HG02870 (cell line): ENCODE data around the gene VMAC.
"Not testable (repeated sequence)": the region's sequence is repeated elsewhere in the genome, so short reads cannot be mapped to it uniquely, and the experiment has no call there.

Experiments
- ATAC-seq: cut with Tn5 transposase; IDR thresholded peaks from one replicate; pipeline ENCODE4 v1.9.1; 2021; ENCODE audit warnings: mild to moderate bottlenecking, moderate library complexity; ENCODE audit not compliant: unreplicated experiment

Gene VMAC

GRCh38 chr19:5883157-5883873 lies 21.4 kb upstream of the VMAC start:
- ATAC-seq = not testable (repeated sequence)

- ATAC-seq = not testable (repeated sequence)
Measured at GRCh38 chr19:5884065-5884811, 20.4 kb upstream of the VMAC start.

- no peak for ATAC-seq
Measured at GRCh38 chr19:5889288-5889971, 15.2 kb upstream of the VMAC start.

GRCh38 chr19:5890099-5890498 lies 14.6 kb upstream of the VMAC start:
- ATAC-seq = no peak

GRCh38 chr19:5891572-5891937 lies 13.1 kb upstream of the VMAC start:
- no peak for ATAC-seq

GRCh38 chr19:5891938-5892771 lies 12.5 kb upstream of the VMAC start:
- ATAC-seq = no peak

- ATAC-seq = no peak
Measured at GRCh38 chr19:5892772-5893275, 11.8 kb upstream of the VMAC start.

GRCh38 chr19:5893296-5893903 lies 11.3 kb upstream of the VMAC start:
- no peak for ATAC-seq

GRCh38 chr19:5893907-5894703 lies 10.6 kb upstream of the VMAC start:
- ATAC-seq = no peak

- ATAC-seq = no peak
Measured at GRCh38 chr19:5894704-5895349, 9.8 kb upstream of the VMAC start.

- no peak for ATAC-seq
Measured at GRCh38 chr19:5895409-5895808, 9.3 kb upstream of the VMAC start.

GRCh38 chr19:5895890-5896289 lies 8.8 kb upstream of the VMAC start:
- ATAC-seq = no peak

GRCh38 chr19:5896365-5897076 lies 8.2 kb upstream of the VMAC start:
- no peak for ATAC-seq

- ATAC-seq = no peak
Measured at GRCh38 chr19:5897189-5897969, 7.3 kb upstream of the VMAC start.

GRCh38 chr19:5899728-5900526 lies 4.7 kb upstream of the VMAC start:
- no peak for ATAC-seq

- no peak for ATAC-seq
Measured at GRCh38 chr19:5900976-5901375, 3.7 kb upstream of the VMAC start.

GRCh38 chr19:5903056-5903623 lies 1.5 kb upstream of the VMAC start:
- no peak for ATAC-seq
